HuH-7.5 (cell line): ENCODE results near the gene RASGRP4.
"Not testable (repeated sequence)": the region's sequence is repeated elsewhere in the genome, so short reads cannot be mapped to it uniquely, and the experiment has no call there.

Experiments
- DNase-seq: peaks from one replicate; pipeline ENCODE4 v3.0.0; 2011; ENCODE audit warnings: low spot score

The RASGRP4 gene

DNA sequence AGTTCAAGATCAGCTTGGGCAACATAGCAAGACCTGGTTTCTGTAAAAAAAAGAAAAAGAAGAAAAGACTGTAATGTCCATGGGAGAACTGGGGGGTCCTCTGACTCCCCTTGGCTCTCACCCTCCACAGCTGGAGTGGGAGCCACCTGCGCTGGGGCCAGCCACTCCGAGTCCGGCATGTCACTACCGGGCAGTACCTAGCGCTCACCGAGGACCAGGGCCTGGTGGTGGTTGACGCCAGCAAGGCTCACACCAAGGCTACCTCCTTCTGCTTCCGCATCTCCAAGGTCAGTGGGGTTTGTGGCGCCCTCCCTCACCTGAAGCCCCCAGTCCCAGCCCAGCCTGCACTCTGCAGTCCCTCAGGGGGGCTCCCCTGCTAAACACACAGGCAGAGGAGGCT lies 22.2 kb upstream of the RASGRP4 start:
- DNase-seq = no peak

DNA sequence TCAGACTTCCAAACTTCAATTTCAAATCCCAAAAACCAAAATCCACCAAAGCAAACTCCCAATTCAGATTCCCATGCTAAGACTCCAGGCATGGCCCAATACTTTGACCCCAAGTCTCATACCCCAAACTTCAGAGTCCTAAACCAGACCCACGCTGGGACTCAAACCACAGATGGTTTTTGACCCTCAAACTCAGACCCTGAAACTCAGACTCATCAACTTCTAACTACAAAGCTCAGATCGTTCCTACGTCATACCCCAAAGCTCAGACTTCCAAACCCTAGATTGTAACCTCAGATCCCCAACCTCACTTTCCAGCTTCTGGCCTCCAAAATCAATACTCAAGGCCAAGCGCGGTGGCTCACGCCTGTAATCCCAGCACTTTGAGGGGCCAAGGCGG lies 19.3 kb upstream of the RASGRP4 start:
- no peak for DNase-seq

DNA sequence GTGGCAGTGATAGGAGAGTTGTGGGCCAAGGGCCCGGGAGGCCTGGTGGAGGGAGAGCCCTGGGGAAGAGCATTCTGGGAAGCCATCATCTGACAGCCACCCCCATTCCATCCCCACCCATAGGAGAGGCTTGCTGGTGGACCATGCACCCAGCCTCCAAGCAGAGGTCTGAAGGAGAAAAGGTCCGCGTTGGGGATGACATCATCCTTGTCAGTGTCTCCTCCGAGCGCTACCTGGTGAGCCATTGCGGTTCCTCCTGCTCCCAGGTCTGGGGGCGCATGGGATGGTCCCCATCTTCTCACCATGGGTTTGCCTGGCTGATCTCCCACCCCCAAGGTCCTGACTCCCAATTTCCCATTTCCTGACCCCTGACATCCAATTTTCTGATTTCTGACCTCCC lies 18.0 kb upstream of the RASGRP4 start:
- no peak for DNase-seq

DNA sequence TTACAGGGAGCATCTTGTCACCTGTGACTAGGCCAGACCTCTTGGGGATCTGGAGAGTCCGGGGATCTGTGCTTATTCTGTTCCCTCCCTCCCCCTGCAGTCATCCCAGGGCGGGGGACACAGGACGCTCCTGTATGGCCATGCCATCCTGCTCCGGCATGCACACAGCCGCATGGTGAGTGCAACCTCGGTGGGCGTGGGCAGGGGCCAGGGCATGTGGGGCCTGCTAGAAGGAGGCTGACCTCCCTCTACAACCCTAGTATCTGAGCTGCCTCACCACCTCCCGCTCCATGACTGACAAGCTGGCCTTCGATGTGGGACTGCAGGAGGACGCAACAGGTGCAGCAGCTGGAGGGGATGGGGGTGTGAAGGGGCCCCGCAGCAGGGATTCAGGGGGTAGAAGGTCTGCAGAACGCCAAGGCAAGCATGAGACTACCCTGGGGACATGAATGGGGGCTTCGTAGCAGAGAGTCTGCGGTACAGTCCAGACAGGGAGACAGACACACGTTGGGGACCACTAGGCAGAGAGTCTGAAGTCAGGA lies 17.5 kb upstream of the RASGRP4 start:
- no peak for DNase-seq

DNA sequence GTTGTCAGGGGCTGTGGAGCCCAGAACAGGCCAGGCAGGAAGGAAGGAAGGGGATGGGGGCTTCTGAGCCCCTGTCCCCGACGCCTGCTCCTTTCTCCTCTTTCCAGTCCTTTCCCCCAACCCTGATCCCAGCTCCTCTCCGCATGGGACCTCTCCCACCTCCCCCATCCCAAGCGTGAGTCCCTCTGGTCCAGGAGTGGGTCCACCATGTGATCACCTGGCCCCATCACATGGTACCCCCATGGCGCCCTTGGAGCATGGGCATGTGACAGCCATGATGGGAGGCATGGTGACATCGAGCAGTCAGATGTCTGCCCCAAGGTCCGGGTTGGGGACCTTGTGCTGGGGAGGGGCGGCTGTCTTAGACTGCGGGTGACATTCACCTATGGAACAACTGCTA lies 16.7 kb upstream of the RASGRP4 start:
- DNase-seq = no peak

DNA sequence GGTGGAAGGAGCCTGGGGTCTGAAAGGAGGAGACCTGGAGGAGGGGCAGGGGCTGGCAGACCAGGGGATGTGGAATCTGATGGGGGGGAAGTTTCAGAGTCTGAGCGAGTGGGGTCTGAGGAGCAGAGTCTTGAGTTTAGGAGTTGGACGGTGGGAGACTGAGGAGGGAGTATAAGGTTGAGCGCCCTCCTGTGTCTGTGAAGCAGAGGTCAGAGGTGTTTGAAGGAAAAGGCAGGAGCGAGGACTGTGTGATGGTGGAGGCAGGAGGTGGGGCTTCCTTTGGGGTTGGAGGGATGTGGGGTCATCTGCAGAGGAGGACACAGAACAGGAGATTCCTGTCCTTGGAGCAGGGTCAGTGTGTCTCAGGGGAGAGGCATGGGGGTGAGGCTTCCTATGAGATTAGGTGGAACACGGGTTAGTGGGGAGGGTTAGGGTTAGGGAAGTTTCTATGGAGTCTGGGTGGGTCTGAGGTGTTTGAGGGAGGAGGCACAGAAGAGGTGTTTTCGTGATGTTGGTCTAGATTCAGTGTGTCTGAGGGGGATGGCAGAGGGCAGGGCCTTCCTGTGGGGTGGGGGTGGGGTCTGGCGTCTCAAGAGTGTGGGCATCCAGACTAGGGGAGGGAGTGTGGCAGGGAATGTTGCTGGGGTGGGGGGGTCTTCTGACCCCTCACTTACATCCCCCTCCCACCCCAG lies 15.8 kb upstream of the RASGRP4 start:
- DNase-seq = no peak

DNA sequence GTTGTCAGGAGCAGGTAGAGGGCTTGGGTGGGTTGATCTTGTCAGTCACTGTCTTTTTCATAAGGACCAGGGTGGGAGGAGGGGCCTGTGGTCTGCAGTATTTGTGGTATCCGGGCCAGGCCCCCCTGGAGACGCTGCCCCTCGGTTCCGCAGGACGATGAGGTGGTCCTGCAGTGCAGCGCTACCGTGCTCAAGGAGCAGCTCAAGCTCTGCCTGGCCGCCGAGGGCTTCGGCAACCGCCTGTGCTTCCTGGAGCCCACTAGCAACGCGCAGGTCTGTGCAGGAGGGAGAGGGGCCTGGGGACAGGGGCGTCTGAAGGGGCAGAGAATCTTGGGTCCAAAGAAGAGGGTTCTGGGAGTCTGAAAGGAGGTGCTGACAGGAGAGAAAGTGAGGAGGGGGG lies 14.6 kb upstream of the RASGRP4 start:
- DNase-seq = no peak

DNA sequence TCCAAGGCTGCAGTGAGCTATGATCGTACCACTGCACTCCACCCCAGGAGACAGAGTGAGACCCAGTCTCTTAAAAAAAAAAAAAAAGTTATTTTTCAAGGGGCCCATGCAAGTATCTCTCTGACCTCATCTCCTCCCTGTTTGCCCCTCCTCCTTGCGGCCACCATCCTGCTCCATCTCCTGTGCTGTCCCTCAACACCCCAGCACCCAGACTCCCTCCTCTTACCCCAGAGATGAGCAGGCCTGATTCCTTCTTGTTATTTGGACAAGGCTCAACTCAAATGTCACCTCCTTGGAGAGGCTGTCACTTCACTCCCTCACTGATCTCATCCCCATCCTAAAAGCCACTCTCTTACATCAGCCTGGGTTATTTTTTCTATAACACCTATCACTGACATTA lies 11.9 kb upstream of the RASGRP4 start:
- DNase-seq = no peak

DNA sequence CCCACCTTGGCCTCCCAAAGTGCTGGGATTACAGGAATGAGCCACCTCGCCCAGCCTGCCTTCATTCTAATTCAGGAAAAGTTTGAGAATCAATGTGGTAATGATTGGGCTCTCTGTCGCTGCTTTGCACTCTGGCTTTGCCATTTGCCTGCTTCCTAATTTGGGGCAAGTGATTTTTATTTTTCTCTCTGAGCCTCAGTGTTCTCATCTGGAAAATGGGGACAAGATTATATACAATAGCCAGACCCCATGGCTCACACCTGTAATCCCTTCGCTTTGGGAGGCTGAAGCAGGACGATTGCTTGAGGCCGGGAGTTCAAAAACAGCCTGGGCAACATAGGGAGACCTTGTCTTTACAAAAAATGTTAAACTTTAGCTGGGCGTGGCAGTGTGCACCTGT lies 11.3 kb upstream of the RASGRP4 start:
- no peak for DNase-seq

DNA sequence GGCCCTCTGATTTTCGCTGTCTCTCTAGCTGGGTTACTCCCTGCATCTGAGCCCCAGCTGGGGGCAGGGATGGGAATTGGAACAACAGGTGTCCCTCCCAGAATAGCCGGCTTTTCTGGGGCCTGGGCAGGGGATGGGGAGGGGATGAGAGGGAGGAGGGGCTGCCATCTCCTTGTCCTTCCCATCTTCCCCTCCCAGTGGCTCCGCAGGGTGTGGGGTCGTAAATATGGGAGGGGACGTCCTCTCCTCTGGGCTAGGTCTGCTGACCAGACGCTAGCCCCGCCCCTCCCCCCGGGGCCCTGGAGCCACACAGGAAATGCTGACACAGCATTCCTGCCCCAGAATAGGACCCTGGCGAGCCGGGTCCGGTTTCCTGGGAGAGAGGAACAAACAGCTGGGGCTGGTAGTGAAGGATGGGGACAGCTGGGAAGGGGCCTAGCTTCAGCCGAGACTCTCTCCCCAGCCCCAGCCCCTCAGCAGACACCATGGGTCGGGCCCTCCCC lies 8.6 kb upstream of the RASGRP4 start:
- no peak for DNase-seq

DNA sequence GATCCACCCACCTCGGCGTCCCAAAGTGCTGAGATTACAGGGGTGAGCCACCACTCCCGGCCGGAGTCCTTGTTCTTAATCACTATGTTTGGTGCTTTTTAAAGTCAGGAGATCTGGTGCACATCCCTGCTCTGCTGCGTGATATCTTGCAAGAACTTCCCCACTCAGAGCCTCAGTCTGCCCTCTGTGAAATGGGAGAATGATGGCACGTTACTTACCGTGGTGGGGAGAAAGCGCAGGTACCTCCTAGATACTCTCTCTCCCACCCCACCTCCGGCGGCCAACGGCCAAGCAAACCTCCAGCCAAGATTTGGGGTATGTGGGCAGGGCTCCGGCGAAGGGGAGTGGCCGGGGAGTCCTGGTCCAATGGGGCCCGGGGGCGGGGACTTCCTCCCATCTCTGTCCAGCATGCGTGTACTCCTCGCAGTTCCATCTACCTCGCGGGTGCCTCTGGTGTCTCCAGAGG lies 7.3 kb upstream of the RASGRP4 start, which contains the start of gene RYR1:
Gene RYR1, plus strand, starts transcription at position 424 of the 466 bp plus-strand sequence. CDS start 139 bp downstream, outside the sequence.
- no peak for DNase-seq

DNA sequence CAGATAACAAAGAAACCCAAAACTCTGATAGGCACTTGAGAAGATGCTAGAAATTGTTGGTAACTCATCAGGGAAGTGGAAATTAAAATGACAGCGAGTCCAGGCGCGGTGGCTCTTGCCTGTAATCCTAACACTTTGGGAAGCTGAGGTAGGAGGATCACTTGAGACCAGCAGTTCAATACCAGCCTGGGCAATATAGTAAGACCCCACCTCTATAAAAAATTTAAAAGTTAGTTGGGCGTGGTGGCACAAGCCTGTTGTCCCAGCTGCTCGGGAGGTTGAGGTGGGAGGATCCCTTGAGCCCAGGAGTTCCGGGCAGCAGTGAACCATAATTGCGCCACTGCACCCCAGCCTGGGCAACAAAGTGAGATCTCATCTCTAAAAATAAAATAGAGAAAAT lies 4.9 kb upstream of the RASGRP4 start:
- DNase-seq = no peak

DNA sequence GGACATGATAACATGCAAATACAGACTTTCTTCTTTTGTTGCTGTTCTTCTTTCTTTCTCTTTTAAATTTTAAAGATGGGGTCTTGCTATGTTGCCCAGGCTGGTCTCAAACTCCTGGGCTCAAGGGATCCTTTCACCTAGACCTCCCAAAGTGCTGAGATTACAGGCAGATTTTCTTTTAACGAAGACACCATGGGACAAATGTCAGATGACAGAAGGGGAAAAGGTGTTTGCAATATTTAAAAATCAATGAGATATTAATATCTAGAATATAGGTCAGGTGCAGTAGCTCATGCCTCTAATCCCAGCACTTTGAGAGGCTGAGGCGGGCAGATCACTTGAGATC lies 3.8 kb upstream of the RASGRP4 start:
- no peak for DNase-seq

DNA sequence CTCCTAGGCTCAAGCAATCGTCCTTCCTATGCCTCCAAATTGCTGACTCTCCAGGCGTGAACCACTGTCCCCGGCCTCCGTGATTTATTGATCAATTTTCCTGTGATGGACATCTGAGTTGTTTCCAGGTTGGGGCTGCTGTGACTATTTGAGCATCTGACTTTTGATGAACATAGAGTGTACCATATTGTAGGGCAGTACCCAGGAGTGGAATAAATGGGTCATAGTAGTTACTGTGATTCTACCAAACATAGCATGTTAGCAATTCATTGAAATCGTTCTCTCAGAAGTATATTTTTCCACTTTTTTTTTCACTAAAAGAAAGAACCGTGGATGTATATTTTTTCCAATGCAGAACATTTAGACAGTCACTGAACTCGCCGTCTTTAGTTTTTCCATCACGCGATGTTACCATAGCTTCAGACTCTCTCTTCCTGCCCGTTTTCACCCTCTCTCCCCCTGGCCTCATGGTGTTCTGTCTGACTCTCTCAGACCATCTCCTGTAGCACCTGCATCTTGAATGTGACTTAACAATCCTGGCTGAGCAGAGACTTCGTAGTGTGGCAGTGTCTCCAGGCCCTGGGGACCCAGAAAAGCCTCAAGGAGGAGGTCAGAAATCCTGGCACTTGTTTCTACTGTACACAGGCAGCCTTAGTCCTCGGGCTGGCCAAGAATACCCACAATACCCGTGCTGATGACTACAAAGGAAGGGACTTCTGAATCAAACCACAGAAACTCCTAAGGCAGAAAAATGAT lies 3.2 kb upstream of the RASGRP4 start:
- DNase-seq = no peak

DNA sequence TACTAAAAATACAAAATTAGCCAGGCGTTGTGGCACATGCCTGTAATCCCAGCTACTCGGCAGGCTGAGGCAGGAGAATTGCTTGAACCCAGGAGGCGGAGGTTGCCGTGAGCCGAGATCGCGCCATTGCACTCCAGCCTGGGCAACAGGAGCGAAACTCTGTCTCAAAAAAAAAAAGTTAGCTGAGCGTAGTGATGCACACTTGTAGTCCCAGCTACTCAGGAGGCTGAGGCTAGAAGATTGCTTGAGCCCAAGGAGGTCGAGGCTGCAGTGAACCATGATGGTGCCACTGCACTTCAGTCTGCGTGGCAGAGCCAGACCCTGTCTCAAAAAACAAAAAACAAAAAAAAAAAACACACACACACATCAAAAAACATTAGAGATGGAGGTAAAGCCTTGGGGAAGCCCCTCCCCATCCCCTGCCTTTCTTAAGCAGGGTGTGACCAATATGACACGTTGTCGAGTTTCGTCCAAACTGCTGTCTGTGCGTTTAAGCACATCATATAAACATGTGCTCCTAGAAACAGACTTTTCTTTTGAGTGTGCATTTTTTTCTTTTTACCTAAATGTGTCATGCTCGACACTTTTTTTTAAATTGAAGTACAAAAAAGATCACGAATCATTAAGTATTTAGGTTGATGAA lies 1.1 kb upstream of the RASGRP4 start:
- not testable (repeated sequence) for DNase-seq

DNA sequence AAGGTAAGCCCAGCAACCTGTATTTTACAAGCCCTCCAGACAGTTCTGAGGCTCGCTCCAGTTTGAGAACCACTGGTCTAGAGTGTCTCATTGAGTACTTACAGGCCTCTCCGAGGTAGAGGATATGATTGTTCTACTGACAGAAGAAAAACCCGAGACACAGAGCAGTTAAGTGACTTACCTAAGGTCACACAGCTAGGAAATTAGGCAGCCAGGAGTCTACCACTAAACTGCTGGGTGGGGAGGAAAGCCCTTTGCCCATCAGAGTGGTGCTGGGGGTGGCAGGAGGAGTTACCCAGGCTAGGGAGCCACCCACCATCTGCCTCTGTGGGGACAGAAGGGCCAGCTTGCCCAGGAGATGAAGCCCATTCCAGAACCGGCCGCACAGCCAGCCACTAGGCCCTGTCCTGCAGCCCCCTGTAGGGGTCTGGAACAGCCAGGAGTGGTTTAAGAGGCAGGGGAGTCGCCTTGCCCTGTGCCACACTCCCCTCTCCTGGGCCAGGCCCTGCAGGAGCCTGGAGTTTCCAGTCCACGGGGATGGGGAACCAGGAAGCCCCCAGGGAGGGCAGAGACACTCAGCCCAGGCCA lies 703 bp downstream of the RASGRP4 start:
- DNase-seq = no peak

DNA sequence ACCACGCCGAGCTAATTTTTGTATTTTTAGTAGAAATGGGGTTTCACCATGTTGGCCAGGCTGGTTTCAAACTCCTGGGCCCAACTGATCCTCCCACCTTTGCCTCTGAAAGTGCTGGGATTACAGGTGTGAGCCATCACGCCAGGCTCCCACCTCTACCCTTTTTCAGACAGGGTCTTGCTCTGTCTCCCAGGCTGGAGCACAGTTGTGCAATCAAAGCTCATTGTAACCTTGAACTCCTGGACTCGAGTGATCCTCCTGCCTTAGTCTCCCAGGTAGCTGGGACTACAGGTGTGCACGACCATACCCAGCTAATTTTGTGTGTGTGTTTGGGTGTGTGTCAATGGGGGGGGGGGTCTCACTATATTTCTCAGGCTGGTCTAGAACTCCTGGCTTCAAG lies 1.7 kb downstream of the RASGRP4 start:
- DNase-seq = no peak

DNA sequence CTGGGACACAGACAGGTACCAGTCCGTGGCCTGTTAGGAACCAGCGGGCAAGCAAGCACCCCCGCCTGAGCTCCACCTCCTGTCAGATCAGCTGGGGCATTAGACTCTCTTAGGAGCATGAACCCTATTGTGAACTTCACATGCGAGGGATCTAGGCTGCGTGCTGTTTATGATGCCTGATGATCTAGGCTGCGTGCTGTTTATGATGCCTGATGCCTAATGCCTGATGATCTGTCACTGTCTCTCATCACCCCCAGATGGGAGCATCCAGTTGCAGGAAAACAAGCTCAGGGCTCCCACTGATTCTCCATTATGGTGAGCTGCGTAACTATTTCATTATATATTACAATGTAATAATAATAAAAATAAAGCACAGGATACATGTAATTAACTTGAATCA lies 3.6 kb downstream of the RASGRP4 start:
- DNase-seq = no peak

DNA sequence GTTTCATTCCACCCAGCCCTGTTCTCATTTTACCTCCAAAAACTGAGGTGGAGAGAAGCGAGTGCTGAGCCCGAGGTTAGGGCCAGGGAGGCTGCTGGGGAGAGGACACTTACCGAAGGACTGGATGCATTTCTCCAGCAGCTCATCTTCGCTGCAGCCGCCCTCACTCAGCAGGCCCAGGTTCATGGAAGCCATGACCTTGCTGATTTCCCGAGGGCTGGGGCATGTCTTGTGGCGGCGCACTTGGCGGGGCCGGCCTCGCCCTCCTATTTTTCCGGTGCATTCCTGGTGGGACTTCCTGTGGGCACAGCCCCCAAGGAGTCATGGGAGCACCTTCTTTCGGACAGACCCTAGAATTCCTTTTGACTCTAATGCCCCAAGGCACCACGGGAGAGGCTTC lies 4.2 kb downstream of the RASGRP4 start:
- DNase-seq = no peak

DNA sequence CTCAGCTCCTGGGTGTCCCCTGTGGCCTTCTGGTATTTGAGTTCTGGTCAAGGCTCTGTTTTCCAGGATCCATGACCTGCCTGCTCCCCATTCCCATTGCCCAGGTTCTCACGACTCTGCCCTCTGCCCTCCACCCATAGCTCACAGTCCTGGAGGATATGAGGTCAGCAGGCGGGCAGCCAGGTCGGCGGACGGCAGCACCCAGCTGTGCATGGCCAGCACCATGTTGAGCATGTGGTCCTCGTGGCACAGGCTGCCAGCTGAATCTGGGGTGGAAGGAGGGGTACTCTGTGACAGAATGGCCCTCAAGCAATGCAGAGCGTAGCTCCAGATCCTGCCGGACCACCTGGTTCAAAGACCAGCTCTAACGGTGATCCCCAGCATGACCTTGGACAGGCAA lies 5.1 kb downstream of the RASGRP4 start:
- no peak for DNase-seq

DNA sequence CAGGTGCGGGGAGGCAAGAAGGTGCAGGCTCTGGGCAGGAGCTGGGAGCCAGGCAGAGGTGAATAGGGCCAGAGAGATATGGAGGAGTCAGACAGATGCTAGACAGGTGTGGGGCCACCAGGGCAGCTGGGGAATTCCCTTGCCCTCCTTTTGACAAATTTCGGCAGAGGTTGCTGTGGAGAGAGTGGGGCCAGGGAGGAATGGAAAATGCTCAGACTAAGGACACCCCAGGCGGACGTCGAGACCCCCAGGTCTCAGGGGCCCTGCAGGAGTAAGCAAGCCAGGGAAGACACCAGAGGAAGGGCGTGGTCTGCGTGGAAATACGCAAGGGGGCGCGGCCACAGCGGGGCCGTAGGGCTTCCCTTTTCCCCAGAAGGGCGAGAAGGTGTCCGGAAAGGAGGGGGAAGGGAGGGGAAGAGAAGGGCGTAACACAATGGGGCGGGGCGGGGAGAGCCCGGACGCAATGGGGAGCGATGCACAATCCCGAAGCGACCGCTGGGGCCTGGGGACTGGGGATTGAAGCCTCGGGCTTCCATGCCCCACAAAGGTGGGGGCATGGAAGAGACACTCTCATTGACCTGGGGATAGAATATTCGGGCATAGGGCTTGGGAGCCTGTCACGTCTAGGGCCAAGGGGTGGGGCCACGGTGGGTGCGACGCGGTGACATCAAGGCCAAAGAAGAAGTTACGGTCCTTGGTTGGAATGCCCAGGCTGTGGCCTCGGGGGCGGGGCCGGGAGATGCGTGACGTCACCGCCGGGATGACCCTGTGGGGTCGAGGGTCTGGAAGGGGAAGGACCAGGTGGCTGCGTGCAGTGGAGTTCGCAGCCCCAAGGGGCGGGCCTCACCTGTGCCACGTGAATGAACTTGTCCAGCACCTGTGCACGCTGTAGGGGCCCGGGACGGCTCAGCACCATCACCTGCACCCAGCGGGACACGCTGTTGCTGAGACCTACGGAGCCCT lies 8.2 kb downstream of the RASGRP4 start:
- DNase-seq = no peak
